H1 (cell line): ENCODE data around the gene PTPRH. TPM values are rescaled to one million over a fixed set of nuclear protein-coding genes. Genes with fewer than 3 reads are reported as not detected.

Experiments used
- ASH2L ChIP-seq: fragments of 200-600, 300-600 bp; sonication (generic); IDR thresholded peaks from one replicate; pipeline ENCODE4 v1.7.1; 2017; ENCODE audit warnings: low read length
- BACH1 ChIP-seq: IDR thresholded peaks from 2 replicates; pipeline ENCODE4 v1.6.1; 2012; ENCODE audit warnings: low read length, improper control_type of control experiment
- BCL11A ChIP-seq, 2 experiments: IDR thresholded peaks; one replicate each; pipeline ENCODE4 v1.6.1; 2011; ENCODE audit warnings: low read depth in 2 of 2, low read length in 2 of 2, mild to moderate bottlenecking in 2 of 2
- BRCA1 ChIP-seq: IDR thresholded peaks from 2 replicates; pipeline ENCODE4 v1.6.1; 2012; ENCODE audit warnings: low read depth, low read length, improper control_type of control experiment
- CTBP2 ChIP-seq: IDR thresholded peaks from 2 replicates; pipeline ENCODE4 v1.7.0; 2011; ENCODE audit warnings: borderline replicate concordance, mild to moderate bottlenecking, moderate library complexity, mixed read lengths, low read length; ENCODE audit not compliant: insufficient read depth, insufficient read length
- GTF2F1 ChIP-seq: IDR thresholded peaks from 2 replicates; pipeline ENCODE4 v1.6.1; 2012; ENCODE audit warnings: low read depth, low read length, improper control_type of control experiment, borderline replicate concordance
- JUN ChIP-seq: IDR thresholded peaks from 2 replicates; pipeline ENCODE4 v1.6.1; 2011; ENCODE audit warnings: low read depth, mild to moderate bottlenecking, improper control_type of control experiment, low read length
- NANOG ChIP-seq: IDR thresholded peaks from 2 replicates; pipeline ENCODE4 v1.6.1; 2011; ENCODE audit warnings: low read length, low read depth, mild to moderate bottlenecking, inconsistent platforms; ENCODE audit not compliant: insufficient read depth, poor library complexity, severe bottlenecking
- POLR2AphosphoS5 ChIP-seq: IDR thresholded peaks from 2 replicates; pipeline ENCODE4 v1.6.1; 2011; ENCODE audit warnings: low read depth, low read length
- SIN3A ChIP-seq, 2 experiments: IDR thresholded peaks in 1 of 2; conservative IDR thresholded peaks in 1 of 2; 2 replicates each; pipeline ENCODE4 v1.6.1; 2011 to 2012; ENCODE audit warnings: low read length in 2 of 2, improper control_type of control experiment in 1 of 2, low read depth in 1 of 2, mild to moderate bottlenecking in 1 of 2
- TAF7 ChIP-seq: optimal IDR thresholded peaks from 2 replicates; pipeline ENCODE3; 2011; ENCODE audit warnings: low read depth, mild to moderate bottlenecking, inconsistent platforms, low read length, moderate library complexity, borderline replicate concordance
- TCF12 ChIP-seq: IDR thresholded peaks from 2 replicates; pipeline ENCODE4 v1.6.1; 2011; ENCODE audit warnings: low read depth, mild to moderate bottlenecking, low read length
- polyA plus RNA-seq, 7 experiments: library from polyadenylated mRNA; depleted of rRNA in 3 of 7; stranded (reverse) in 5 of 7; unstranded in 2 of 7; fragments of >200 nt in 5 of 7; fragments of 200-250 nt in 2 of 7; gene quantifications; 1 replicate in 5 of 7; 2 replicates in 1 of 7; 4 replicates in 1 of 7; pipeline versions ENCODE4 v1.2.1 to v1.2.3, GENCODE V29; 2011 to 2013; ENCODE audit warnings: missing spikeins in 2 of 7, mixed read lengths in 2 of 7
- total RNA-seq: library from RNA; stranded (reverse); fragmentation: NEBNext Ultra II Directional; extraction: Animal tissue kit (Norgen Biotek cat#: 25700); gene quantifications from 2 replicates; pipeline ENCODE4 v1.2.1, GENCODE V29; 2021
- TF ChIP-seq, protein P1 (sequence below), 3 experiments: IDR thresholded peaks; 1 replicate in 2 of 3; 2 replicates in 1 of 3; pipeline versions ENCODE4 v1.5.1 to v1.6.1; 2011; ENCODE audit warnings: low read length in 3 of 3, mild to moderate bottlenecking in 3 of 3, inconsistent platforms in 2 of 3, low read depth in 1 of 3, moderate library complexity in 1 of 3; ENCODE audit not compliant: insufficient read depth in 1 of 3; ENCODE audit errors: control extremely low read depth in 1 of 3
- TF ChIP-seq, protein P2 (sequence below): IDR thresholded peaks from 2 replicates; pipeline ENCODE4 v1.6.1; 2011; ENCODE audit warnings: low read depth, mild to moderate bottlenecking, low read length; ENCODE audit not compliant: insufficient read depth
- TF ChIP-seq, protein P3 (sequence below): IDR thresholded peaks from 2 replicates; pipeline ENCODE4 v1.6.1; 2012; ENCODE audit warnings: low read length, inconsistent platforms
- TF ChIP-seq, protein P4 (sequence below): IDR thresholded peaks from 2 replicates; pipeline ENCODE4 v1.6.1; 2011; ENCODE audit warnings: low read length, improper control_type of control experiment

Gene PTPRH
- total and polyA plus RNA-seq, 2 of the 8 experiments (the other 6 are each of a cell fraction or from before 2014, with no cell fraction given), result 0.30 to 0.39 TPM

DNA sequence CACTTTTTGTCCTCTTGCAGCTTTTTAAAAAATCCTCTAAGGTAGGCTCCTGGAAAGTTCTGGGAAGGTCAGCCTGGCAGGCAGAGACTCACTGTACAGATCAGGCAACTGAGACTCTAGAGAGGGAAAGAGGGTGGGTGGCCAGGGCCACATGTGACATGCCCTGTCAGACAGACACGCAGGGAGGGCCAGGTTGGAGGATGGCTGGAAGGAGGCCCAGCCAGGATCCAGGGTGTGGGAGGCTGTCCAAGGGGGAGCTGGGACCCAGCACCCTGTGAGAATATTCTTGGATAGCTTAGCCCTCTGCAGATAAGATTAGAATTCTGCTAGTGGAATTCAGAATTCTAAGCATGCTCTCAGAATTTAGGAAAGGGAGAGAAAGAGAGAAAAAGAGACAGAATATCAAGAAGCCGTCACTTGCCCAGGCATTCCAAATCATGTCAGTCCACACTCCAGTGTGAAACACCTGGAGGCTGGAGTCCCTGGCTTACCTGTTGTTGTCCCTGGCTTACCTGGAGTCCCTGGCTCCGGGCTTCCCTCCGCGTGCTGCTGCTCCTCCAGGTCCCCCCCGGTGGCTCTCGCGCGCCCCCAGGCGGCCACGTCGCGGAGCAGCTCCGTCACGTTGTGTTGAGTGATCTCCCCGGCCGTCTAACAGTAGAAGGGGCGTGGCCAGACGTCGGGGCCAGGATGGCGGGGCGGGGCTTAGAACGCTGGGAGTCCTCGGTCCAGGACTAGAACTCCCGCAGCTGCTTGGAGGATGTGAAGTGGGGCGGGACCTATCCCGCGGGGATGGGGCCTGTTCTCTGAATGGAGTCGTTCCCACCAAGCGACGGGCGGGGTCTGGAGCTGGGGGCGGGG lies 48.9 kb downstream of the PTPRH start (continued):
- TF ChIP-seq, protein P1, sequence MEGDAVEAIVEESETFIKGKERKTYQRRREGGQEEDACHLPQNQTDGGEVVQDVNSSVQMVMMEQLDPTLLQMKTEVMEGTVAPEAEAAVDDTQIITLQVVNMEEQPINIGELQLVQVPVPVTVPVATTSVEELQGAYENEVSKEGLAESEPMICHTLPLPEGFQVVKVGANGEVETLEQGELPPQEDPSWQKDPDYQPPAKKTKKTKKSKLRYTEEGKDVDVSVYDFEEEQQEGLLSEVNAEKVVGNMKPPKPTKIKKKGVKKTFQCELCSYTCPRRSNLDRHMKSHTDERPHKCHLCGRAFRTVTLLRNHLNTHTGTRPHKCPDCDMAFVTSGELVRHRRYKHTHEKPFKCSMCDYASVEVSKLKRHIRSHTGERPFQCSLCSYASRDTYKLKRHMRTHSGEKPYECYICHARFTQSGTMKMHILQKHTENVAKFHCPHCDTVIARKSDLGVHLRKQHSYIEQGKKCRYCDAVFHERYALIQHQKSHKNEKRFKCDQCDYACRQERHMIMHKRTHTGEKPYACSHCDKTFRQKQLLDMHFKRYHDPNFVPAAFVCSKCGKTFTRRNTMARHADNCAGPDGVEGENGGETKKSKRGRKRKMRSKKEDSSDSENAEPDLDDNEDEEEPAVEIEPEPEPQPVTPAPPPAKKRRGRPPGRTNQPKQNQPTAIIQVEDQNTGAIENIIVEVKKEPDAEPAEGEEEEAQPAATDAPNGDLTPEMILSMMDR (IDR thresholded peaks at IDR 0.05; ENCODE audit: control extremely low read depth in 1 of 3, insufficient read depth in 1 of 3, low read depth in 1 of 3, low read length in 3 of 3), result peak; percentile 93 to 98 (median 96)
- TF ChIP-seq, protein P2, sequence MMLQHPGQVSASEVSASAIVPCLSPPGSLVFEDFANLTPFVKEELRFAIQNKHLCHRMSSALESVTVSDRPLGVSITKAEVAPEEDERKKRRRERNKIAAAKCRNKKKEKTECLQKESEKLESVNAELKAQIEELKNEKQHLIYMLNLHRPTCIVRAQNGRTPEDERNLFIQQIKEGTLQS, result no peak
- TF ChIP-seq, protein P3, sequence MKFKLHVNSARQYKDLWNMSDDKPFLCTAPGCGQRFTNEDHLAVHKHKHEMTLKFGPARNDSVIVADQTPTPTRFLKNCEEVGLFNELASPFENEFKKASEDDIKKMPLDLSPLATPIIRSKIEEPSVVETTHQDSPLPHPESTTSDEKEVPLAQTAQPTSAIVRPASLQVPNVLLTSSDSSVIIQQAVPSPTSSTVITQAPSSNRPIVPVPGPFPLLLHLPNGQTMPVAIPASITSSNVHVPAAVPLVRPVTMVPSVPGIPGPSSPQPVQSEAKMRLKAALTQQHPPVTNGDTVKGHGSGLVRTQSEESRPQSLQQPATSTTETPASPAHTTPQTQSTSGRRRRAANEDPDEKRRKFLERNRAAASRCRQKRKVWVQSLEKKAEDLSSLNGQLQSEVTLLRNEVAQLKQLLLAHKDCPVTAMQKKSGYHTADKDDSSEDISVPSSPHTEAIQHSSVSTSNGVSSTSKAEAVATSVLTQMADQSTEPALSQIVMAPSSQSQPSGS, result no peak
- TF ChIP-seq BCL11A (IDR thresholded peaks at IDR 0.05; ENCODE audit: low read depth in 2 of 2, low read length in 2 of 2) (no peak), SIN3A (conservative IDR thresholded peaks at IDR 0.05 in 1 of 2, IDR thresholded peaks at IDR 0.05 in 1 of 2; ENCODE audit: low read depth in 1 of 2, low read length in 2 of 2) (peak in 1 of 2 experiments; percentile 91; a peak in 2 of 4 replicates), TAF7 (peak; percentile 5), BRCA1 (no peak; the same call in 1 of the 2 replicates), TCF12 (0 out of 2 replicates have a peak, but pooled peaks have one; percentile 21), BACH1 (no peak; the same call in 1 of the 2 replicates), GTF2F1 (0 out of 2 replicates have a peak, but pooled peaks have one; percentile 30), NANOG (no peak), ASH2L (no peak), JUN (no peak), CTBP2 (no peak), POLR2AphosphoS5 (no peak)
- TF ChIP-seq, protein P4, sequence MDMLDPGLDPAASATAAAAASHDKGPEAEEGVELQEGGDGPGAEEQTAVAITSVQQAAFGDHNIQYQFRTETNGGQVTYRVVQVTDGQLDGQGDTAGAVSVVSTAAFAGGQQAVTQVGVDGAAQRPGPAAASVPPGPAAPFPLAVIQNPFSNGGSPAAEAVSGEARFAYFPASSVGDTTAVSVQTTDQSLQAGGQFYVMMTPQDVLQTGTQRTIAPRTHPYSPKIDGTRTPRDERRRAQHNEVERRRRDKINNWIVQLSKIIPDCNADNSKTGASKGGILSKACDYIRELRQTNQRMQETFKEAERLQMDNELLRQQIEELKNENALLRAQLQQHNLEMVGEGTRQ, result 0 out of 2 replicates have a peak, but pooled peaks have one; percentile 15
